Middle frontal gyrus (tissue), 1 donor: ENCODE measurements around the gene TEX22.
A peak's percentile ranks its signal among the peaks of the same experiment; 100 is the strongest.
"Not testable (repeated sequence)": the region's sequence is repeated elsewhere in the genome, so short reads cannot be mapped to it uniquely, and the experiment has no call there.

Experiments
- DNase-seq: peaks from one replicate; pipeline ENCODE4 v3.0.0-alpha.2; 2015; ENCODE audit warnings: low spot score; ENCODE audit errors: extremely low spot score

The TEX22 gene

GRCh38 chr14:105398044-105398725 is at the start of gene TEX22:
Gene TEX22 (plus strand): TSS chr14:105398538. CDS start chr14:105399341, 803 bp downstream.
- peak; percentile 58 for DNase-seq

- DNase-seq = no peak
These were observed 49.2 kb upstream of the TEX22 start for GRCh38 chr14:105348945-105349699.

- no peak for DNase-seq
These were observed 48.3 kb upstream of the TEX22 start for GRCh38 chr14:105349992-105350391.

GRCh38 chr14:105350450-105351244 is 47.7 kb upstream of the TEX22 start:
- DNase-seq = no peak

GRCh38 chr14:105351410-105351809 is 46.9 kb upstream of the TEX22 start:
- DNase-seq = no peak

- peak; percentile 55 for DNase-seq
These were observed 46.2 kb upstream of the TEX22 start for GRCh38 chr14:105351920-105352851.

GRCh38 chr14:105353136-105353535 is 45.2 kb upstream of the TEX22 start:
- no peak for DNase-seq

- DNase-seq = no peak
These were observed 43.8 kb upstream of the TEX22 start for GRCh38 chr14:105354541-105354940.

GRCh38 chr14:105355049-105355575 is 43.2 kb upstream of the TEX22 start:
- no peak for DNase-seq

GRCh38 chr14:105355850-105356604 is 42.3 kb upstream of the TEX22 start:
- DNase-seq = no peak

- no peak for DNase-seq
These were observed 41.4 kb upstream of the TEX22 start for GRCh38 chr14:105356927-105357326.

GRCh38 chr14:105357626-105358025 is 40.7 kb upstream of the TEX22 start:
- no peak for DNase-seq

- DNase-seq = no peak
These were observed 40.0 kb upstream of the TEX22 start for GRCh38 chr14:105358140-105358846.

GRCh38 chr14:105358943-105359342 is 39.4 kb upstream of the TEX22 start:
- DNase-seq = no peak

GRCh38 chr14:105361412-105361811 is 36.9 kb upstream of the TEX22 start:
- not testable (repeated sequence) for DNase-seq

- DNase-seq = no peak
These were observed 34.3 kb upstream of the TEX22 start for GRCh38 chr14:105363847-105364708.

GRCh38 chr14:105365101-105365500 is 33.2 kb upstream of the TEX22 start:
- no peak for DNase-seq

GRCh38 chr14:105365681-105366080 is 32.7 kb upstream of the TEX22 start:
- no peak for DNase-seq
